Prostate gland (tissue), 2 donors: ENCODE measurements around the gene CNTN4.

Experiments
- POLR2A ChIP-seq: fragments of 450-650 bp; IDR thresholded peaks from one replicate; pipeline ENCODE4 v1.6.1; 2016; ENCODE audit warnings: antibody characterized with exemption, mild to moderate bottlenecking
- POLR2AphosphoS5 ChIP-seq: sonication (generic); formaldehyde crosslinking; IDR thresholded peaks from one replicate; pipeline ENCODE4 v1.6.1; 2017; ENCODE audit warnings: antibody characterized with exemption
- TF ChIP-seq, protein P1 (sequence below), 4 experiments: fragments of 200-600 bp in 2 of 4; fragments of 450-650 bp in 2 of 4; sonication (generic) in 2 of 4; IDR thresholded peaks; 1 replicate in 3 of 4; 2 replicates in 1 of 4; pipeline ENCODE4 v1.5.1; 2016 to 2019; ENCODE audit warnings: antibody characterized with exemption in 4 of 4, mild to moderate bottlenecking in 2 of 4, moderate library complexity in 2 of 4

- TF ChIP-seq POLR2AphosphoS5 (no peak), POLR2A (no peak)
- TF ChIP-seq, protein P1, sequence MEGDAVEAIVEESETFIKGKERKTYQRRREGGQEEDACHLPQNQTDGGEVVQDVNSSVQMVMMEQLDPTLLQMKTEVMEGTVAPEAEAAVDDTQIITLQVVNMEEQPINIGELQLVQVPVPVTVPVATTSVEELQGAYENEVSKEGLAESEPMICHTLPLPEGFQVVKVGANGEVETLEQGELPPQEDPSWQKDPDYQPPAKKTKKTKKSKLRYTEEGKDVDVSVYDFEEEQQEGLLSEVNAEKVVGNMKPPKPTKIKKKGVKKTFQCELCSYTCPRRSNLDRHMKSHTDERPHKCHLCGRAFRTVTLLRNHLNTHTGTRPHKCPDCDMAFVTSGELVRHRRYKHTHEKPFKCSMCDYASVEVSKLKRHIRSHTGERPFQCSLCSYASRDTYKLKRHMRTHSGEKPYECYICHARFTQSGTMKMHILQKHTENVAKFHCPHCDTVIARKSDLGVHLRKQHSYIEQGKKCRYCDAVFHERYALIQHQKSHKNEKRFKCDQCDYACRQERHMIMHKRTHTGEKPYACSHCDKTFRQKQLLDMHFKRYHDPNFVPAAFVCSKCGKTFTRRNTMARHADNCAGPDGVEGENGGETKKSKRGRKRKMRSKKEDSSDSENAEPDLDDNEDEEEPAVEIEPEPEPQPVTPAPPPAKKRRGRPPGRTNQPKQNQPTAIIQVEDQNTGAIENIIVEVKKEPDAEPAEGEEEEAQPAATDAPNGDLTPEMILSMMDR (IDR thresholded peaks at IDR 0.05), result no peak
Measured at GRCh38 chr3:2543247-2543646, 444.6 kb downstream of the CNTN4 start.
